ENCODE measurements around the gene NOPCHAP1.
A peak's percentile ranks its signal among the peaks of the same experiment; 100 is the strongest.

The NOPCHAP1 gene

GRCh38 chr12:105025890-105026289, 39.8 kb downstream of the NOPCHAP1 start:
- DNase-seq: peak; percentile 76

GRCh38 chr12:105026411-105026810, 40.3 kb downstream of the NOPCHAP1 start:
- DNase-seq: no peak

- DNase-seq: peak; percentile 61
Observed at GRCh38 chr12:105030820-105031807, 45.0 kb downstream of the NOPCHAP1 start.

- DNase-seq: no peak
Observed at GRCh38 chr12:105032703-105033357, 46.7 kb downstream of the NOPCHAP1 start.

GRCh38 chr12:105033851-105034250, 47.7 kb downstream of the NOPCHAP1 start:
- DNase-seq: no peak
